Measurements from ENCODE around the gene FIGNL2. TPM values are rescaled to one million over a fixed set of nuclear protein-coding genes. Genes with fewer than 3 reads are reported as not detected.

FIGNL2 gene, protein sequence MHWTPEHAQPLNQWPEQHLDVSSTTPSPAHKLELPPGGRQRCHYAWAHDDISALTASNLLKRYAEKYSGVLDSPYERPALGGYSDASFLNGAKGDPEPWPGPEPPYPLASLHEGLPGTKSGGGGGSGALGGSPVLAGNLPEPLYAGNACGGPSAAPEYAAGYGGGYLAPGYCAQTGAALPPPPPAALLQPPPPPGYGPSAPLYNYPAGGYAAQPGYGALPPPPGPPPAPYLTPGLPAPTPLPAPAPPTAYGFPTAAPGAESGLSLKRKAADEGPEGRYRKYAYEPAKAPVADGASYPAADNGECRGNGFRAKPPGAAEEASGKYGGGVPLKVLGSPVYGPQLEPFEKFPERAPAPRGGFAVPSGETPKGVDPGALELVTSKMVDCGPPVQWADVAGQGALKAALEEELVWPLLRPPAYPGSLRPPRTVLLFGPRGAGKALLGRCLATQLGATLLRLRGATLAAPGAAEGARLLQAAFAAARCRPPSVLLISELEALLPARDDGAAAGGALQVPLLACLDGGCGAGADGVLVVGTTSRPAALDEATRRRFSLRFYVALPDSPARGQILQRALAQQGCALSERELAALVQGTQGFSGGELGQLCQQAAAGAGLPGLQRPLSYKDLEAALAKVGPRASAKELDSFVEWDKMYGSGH
- total RNA-seq = under 1 TPM; 0.16 to 0.40 (median 0.32) TPM

DNA sequence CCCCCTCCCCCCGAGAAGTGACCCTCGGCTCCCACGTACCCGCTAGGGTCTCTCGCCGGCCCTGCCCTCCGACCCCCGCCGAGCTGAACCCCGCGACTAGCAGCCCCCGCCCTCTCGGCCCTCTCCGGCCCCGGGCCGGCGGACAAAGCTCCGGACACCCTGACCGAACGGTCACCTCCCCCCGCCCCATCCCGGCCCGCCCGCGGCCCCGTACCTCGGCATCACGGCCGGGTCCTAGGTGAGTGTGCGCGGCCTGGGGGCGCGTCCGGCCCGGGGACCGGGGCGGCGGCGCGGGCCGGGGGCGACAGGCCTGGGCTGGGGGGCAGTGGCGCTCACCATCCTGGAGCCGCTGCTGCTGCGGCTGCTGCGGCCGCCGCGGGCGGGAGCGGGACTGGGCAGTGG, at the start of gene FIGNL2:
Gene FIGNL2 (minus strand): TSS at position 393 of the 402 bp plus-strand sequence. CDS start 26,305 bp downstream, outside the sequence.
- no peaks in the 10 kb centered on the region for H3K36me3 ChIP-seq
- H3K4me1 ChIP-seq = peaks cover 53% of the 10 kb centered on the region
- H3K27ac ChIP-seq = peak within 1 kb of the TSS; percentile 39
- DNase-seq (ENCODE audit: low spot score in 2 of 2) = peak in 1 of 2 donors; percentile 81
- TF ChIP-seq, protein P1, sequence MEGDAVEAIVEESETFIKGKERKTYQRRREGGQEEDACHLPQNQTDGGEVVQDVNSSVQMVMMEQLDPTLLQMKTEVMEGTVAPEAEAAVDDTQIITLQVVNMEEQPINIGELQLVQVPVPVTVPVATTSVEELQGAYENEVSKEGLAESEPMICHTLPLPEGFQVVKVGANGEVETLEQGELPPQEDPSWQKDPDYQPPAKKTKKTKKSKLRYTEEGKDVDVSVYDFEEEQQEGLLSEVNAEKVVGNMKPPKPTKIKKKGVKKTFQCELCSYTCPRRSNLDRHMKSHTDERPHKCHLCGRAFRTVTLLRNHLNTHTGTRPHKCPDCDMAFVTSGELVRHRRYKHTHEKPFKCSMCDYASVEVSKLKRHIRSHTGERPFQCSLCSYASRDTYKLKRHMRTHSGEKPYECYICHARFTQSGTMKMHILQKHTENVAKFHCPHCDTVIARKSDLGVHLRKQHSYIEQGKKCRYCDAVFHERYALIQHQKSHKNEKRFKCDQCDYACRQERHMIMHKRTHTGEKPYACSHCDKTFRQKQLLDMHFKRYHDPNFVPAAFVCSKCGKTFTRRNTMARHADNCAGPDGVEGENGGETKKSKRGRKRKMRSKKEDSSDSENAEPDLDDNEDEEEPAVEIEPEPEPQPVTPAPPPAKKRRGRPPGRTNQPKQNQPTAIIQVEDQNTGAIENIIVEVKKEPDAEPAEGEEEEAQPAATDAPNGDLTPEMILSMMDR (IDR thresholded peaks at IDR 0.05) = no peak
- TF ChIP-seq POLR2AphosphoS5 (IDR thresholded peaks at IDR 0.05) (no peak), EP300 (IDR thresholded peaks at IDR 0.05) (no peak), POLR2A (IDR thresholded peaks at IDR 0.05) (no peak)
- WGBS = 7% methylated on average over 15 of the region's 51 CpGs
- peaks cover 51% of the 10 kb centered on the region for H3K27me3 ChIP-seq
- H3K4me3 ChIP-seq = peak within 1 kb of the TSS; percentile 57
- H3K9me3 ChIP-seq = no peaks in the 10 kb centered on the region

DNA sequence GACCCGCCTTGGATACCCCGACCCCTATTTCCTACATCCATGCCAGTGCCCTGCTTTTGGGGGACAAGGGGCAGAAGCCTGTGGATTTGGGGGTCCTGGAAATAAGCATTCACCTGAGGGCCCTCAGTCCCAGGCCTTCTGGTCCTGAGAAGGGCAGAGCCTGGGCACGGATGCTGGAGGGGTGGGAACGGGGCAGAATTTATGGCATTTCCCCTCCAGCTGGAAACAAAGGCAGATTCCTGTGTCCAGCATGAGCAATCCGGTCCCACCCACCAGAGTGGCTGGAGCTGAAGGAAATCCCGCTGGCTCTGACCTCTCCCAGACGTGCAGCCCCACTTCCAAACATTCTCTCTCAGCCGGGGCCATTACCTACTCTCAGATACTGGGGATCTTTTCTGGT, 48.7 kb upstream of the FIGNL2 start:
- Histone ChIP-seq H3K4me1 (peaks cover 11% of the 10 kb centered on the region), H3K9me3 (no peaks in the 10 kb centered on the region), H3K4me3 (no peak overlapping the region), H3K27me3 (no peaks in the 10 kb centered on the region), H3K27ac (peak overlapping the region; percentile 34), H3K36me3 (no peaks in the 10 kb centered on the region)
- TF ChIP-seq EP300 (IDR thresholded peaks at IDR 0.05) (no peak), POLR2A (IDR thresholded peaks at IDR 0.05) (no peak), POLR2AphosphoS5 (IDR thresholded peaks at IDR 0.05) (no peak)
- TF ChIP-seq, protein P1 (IDR thresholded peaks at IDR 0.05) = no peak
- no peak for DNase-seq (ENCODE audit: low spot score in 2 of 2)
- WGBS = 70% methylated on average over 8 of the region's 8 CpGs

DNA sequence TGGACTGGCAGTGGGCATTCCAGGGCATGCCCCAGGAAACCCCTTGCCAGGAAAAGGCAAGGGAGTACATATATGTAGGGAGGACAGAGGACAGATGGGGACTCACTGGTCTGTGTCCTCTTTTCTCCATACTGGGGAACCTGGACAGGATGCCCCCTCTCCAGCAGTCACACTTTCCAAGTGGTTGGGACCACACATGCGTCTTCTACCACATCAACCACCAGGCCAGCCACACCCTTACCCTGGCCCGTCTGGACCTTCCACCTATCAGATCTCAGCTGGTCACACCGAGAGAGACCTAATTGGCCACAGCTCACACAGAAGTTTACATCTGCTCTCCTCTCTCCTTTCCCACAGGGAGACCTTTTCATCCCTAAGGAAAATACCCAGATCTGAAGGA, 47.7 kb upstream of the FIGNL2 start:
- 81% methylated on average over 3 of the region's 3 CpGs for WGBS
- TF ChIP-seq EP300 (IDR thresholded peaks at IDR 0.05) (no peak), POLR2AphosphoS5 (IDR thresholded peaks at IDR 0.05) (no peak), POLR2A (IDR thresholded peaks at IDR 0.05) (no peak)
- TF ChIP-seq, protein P1 (IDR thresholded peaks at IDR 0.05) = no peak
- DNase-seq (ENCODE audit: low spot score in 2 of 2) = no peak
- no peaks in the 10 kb centered on the region for H3K27me3 ChIP-seq
- H3K9me3 ChIP-seq = no peaks in the 10 kb centered on the region
- no peaks in the 10 kb centered on the region for H3K36me3 ChIP-seq
- no peak overlapping the region for H3K27ac ChIP-seq
- peaks cover 11% of the 10 kb centered on the region for H3K4me1 ChIP-seq
- H3K4me3 ChIP-seq = no peak overlapping the region

DNA sequence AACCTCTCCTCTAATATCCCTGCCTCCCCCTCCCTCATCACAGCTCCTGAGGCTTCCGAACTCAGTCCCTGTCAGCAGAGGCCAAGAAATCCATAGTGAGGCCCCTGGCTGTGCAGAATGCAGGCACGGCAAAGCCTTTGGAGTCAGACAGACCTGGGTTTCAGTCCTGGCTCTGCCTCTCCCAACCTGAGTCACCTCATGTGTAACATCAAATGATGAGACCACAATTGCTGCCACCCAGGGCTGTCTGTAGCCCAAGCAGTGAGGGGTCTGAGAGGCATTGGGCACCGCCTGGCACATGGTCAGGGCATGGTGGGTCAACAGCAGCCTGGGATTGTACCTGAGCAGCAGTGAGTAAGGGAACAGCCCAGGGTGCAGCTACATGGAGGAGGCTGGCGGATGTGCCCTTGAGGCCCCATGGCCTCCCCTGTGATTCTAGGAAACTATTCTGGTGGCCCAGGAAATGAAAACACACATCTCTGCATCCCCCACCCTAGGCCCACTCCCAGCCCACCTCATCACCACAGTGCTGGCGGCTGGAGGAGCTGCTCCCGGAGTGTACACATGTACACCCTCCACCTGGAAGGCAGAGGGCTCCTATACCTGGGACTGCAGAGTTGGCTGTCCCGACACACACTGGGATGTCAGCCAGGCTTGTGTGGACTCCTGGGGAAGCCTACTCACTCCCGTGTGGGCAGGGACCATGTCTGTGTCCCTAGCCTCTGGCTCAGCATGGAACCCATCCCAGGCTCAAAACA, 47.0 kb upstream of the FIGNL2 start:
- TF ChIP-seq, protein P1 (IDR thresholded peaks at IDR 0.05) = no peak
- TF ChIP-seq EP300 (IDR thresholded peaks at IDR 0.05) (no peak), POLR2AphosphoS5 (IDR thresholded peaks at IDR 0.05) (no peak), POLR2A (IDR thresholded peaks at IDR 0.05) (no peak)
- no peak overlapping the region for H3K4me3 ChIP-seq
- no peaks in the 10 kb centered on the region for H3K27me3 ChIP-seq
- peaks cover 11% of the 10 kb centered on the region for H3K4me1 ChIP-seq
- no peaks in the 10 kb centered on the region for H3K9me3 ChIP-seq
- H3K27ac ChIP-seq = no peak overlapping the region
- WGBS = 90% methylated on average over 4 of the region's 8 CpGs
- H3K36me3 ChIP-seq = no peaks in the 10 kb centered on the region
- no peak for DNase-seq (ENCODE audit: low spot score in 2 of 2)
